ENCODE data around the gene ARHGAP27.
"Not testable (repeated sequence)": the region's sequence is repeated elsewhere in the genome, so short reads cannot be mapped to it uniquely, and the experiment has no call there.

Gene ARHGAP27

GRCh38 chr17:45432405-45433158 lies at the start of gene ARHGAP27:
TSS of gene ARHGAP27 (minus strand) at chr17:45432870. CDS start at chr17:45430279, 2,591 bp downstream.
- in situ Hi-C loops (cut with MboI; ENCODE audit: low sequenced_read_pairs) = no loop called here

DNA sequence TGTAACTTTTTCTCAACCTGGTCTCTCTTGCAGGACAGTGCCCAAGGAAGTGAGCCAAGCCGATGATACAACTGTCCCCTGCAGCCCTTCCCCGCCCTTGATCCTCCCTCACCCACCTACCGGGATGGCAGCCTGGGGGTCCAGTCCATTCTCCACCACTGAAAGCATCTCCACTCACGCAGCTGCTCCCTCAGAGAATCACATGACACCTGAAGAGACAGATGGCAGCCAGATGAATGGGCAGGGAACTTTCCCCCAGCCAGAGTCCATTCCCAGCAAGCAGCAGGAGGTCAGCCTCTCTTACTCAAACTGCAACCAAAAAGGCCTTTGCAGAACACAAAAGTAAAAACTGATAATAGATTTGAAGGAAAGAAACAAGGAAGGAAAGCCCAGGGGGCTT lies 49.6 kb upstream of the ARHGAP27 start:
- in situ Hi-C loops (cut with MboI; ENCODE audit: low sequenced_read_pairs) = not testable (repeated sequence)

GRCh38 chr17:45475436-45475835 lies 42.8 kb upstream of the ARHGAP27 start:
- in situ Hi-C loops (cut with MboI; ENCODE audit: low sequenced_read_pairs) = not testable (repeated sequence)

GRCh38 chr17:45472249-45472648 lies 39.6 kb upstream of the ARHGAP27 start:
- in situ Hi-C loops (cut with MboI; ENCODE audit: low sequenced_read_pairs) = not testable (repeated sequence)

DNA sequence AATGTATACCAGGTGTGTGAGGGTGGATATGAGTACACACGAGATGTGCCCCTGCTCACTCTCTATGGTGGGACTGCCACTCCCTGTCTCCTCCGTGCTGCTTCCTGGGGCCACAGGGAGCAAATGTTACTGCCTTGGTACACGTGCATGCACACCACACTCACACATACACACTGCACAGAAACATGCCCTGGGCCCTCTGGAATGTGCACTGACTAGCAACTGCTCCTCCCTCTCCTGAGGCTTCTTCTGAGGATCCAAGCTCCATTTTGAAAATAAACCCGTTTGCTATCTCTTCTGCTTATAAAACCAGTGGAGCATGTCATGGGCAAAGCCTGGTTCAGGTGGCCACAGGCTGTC lies 36.5 kb upstream of the ARHGAP27 start:
- in situ Hi-C loops (cut with MboI; ENCODE audit: low sequenced_read_pairs) = not testable (repeated sequence)

DNA sequence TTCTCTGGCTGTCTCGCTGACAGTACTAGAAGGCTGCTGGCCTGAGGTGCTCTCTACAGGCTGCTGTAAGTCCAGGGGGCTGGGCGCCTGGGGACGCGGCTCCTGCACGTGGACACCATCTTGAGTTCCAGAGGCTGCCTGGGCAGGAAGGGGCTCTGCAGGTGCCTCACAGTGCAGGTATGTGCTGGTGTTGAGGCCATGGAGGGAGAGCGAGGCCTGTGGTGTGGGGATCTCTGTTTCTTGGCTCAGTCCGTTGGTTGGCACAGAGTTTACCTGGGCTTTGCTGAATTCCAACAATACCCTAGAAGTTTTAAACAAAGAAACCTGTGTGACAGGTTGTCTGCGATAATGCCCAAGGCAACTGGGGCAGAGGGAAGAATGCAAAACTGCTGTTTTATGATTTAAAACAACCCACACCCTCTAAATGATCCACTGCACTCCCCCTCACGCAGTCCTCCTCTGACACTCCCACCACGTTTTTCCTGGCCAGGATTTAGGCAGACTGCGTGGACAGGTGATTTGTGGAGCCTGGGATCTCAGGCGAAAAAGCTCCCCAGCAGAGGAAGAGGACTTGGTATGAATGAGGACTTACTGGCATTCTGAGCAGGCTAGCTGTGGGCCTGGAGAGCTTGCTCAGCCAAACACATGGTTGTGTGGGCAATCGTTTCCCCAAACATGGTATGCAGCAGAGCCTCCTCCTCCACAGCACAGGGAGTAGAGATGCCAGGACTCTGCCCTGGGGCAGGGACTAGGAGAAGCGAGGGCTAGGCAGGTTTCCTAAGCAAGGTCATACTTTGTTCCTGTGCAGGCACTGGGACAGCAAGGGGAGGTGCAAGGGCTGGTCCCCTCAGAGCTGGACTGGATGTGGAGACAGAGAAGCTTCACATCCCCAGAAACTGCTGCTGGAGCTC lies 35.9 kb upstream of the ARHGAP27 start:
- in situ Hi-C loops (cut with MboI; ENCODE audit: low sequenced_read_pairs) = not testable (repeated sequence)

DNA sequence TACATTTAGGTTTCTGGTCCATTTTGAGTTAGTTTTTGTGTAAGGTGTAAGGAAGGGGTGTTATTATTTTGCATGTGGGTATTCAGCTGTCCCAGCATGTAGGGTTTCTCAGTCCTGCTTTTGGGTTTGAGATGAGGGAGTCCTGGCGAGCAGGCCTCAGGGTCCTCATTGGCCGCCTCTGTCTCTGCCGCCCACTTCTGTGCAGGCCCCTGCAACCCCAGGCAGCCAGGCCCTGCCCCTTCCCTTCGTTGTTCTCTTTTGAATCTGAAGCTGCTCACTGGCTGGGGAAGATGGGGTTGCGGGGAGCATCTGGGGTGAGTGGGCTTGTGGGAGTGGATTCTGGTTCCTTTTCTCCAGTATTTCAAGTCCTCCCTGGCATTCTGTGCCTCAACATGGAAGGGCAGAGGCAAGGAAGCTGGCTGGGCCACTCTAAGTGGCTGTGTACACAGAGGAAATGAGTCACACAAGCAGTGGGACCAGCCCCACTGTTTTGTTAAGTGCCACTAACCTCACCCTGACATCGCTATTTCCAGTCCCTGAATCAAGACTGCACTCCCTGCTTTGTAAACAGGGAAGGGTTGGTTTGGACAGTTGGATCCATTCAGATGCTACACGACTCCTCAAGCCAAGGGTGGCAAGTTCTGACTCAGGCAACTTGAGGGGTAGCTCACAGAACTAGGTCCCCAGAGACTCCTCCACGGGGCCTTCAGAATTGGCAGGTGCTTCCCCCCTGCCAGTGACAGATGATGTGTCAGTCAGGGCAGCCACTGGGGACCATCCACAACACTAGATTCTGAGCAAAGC lies 29.1 kb upstream of the ARHGAP27 start:
- in situ Hi-C loops (cut with MboI; ENCODE audit: low sequenced_read_pairs) = not testable (repeated sequence)

GRCh38 chr17:45460422-45460821 lies 27.8 kb upstream of the ARHGAP27 start:
- in situ Hi-C loops (cut with MboI; ENCODE audit: low sequenced_read_pairs) = not testable (repeated sequence)

- in situ Hi-C loops (cut with MboI; ENCODE audit: low sequenced_read_pairs) = not testable (repeated sequence)
These were observed 21.7 kb upstream of the ARHGAP27 start for GRCh38 chr17:45454341-45454740.

GRCh38 chr17:45453731-45454130 lies 21.1 kb upstream of the ARHGAP27 start:
- in situ Hi-C loops (cut with MboI; ENCODE audit: low sequenced_read_pairs) = not testable (repeated sequence)

- in situ Hi-C loops (cut with MboI; ENCODE audit: low sequenced_read_pairs) = not testable (repeated sequence)
These were observed 20.5 kb upstream of the ARHGAP27 start for GRCh38 chr17:45453225-45453534.

GRCh38 chr17:45452329-45453224 lies 19.9 kb upstream of the ARHGAP27 start:
- in situ Hi-C loops (cut with MboI; ENCODE audit: low sequenced_read_pairs) = not testable (repeated sequence)

GRCh38 chr17:45451660-45452059 lies 19.0 kb upstream of the ARHGAP27 start:
- in situ Hi-C loops (cut with MboI; ENCODE audit: low sequenced_read_pairs) = not testable (repeated sequence)

- in situ Hi-C loops (cut with MboI; ENCODE audit: low sequenced_read_pairs) = no loop called here
These were observed 18.5 kb upstream of the ARHGAP27 start for GRCh38 chr17:45451131-45451530.

DNA sequence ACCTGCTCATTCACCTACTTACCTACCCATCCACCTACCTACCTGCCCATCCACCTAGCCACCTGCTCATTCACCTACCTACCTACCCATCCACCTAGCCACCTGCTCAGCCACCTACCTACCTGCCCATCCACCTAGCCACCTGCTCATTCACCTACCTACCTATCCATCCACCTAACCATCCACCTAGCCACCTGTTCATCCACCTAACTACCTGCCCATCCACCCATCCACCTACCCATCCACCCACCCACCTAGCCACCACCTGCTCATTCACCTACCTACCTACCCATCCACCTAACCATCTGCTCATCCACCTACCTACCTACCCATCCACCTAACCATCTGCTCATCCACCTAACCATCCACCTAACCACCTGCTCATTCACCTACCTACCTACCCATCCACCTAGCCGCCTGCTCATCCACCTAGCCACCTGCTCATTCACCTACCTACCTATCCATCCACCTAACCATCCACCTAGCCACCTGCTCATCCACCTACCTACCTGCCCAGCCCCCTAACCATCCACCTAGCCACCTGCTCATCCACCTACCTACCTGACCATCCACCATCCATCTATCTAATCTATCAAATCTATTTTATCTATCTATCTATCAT lies 17.1 kb upstream of the ARHGAP27 start:
- in situ Hi-C loops (cut with MboI; ENCODE audit: low sequenced_read_pairs) = not testable (repeated sequence)

GRCh38 chr17:45449260-45449659 lies 16.6 kb upstream of the ARHGAP27 start:
- in situ Hi-C loops (cut with MboI; ENCODE audit: low sequenced_read_pairs) = not testable (repeated sequence)

- in situ Hi-C loops (cut with MboI; ENCODE audit: low sequenced_read_pairs) = not testable (repeated sequence)
These were observed 15.8 kb upstream of the ARHGAP27 start for GRCh38 chr17:45448483-45448882.

GRCh38 chr17:45448066-45448465 lies 15.4 kb upstream of the ARHGAP27 start:
- in situ Hi-C loops (cut with MboI; ENCODE audit: low sequenced_read_pairs) = not testable (repeated sequence)

GRCh38 chr17:45447650-45448049 lies 15.0 kb upstream of the ARHGAP27 start:
- in situ Hi-C loops (cut with MboI; ENCODE audit: low sequenced_read_pairs) = not testable (repeated sequence)

Measured in HL-60/S4 treated with phorbol 12-myristate 13-acetate at 8.2 ng/mL for 4 days and 3 days (cell line).